ENCODE results near the gene MPP2.
"Not testable (repeated sequence)": the region's sequence is repeated elsewhere in the genome, so short reads cannot be mapped to it uniquely, and the experiment has no call there.

DNA sequence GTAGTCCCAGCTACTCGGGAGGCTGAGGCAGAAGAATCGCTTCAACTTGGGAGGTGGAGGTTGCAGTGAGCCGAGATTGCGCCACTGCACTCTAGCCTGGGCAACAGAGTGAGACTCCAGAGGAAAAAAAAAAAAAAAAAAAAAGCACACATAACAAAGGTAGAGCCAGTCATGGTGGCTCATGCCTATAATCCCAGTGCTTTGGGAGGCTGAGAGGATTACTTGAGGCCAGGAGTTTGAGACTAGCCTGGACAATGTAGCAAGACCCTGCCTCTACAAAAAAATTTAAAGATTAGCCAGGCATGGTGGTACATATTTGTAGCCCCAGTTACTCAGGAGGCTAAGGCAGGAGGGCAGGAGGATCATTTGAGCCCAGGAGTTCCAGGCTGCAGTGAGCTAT lies 12.8 kb downstream of the MPP2 start:
- TF ChIP-seq, protein P1, sequence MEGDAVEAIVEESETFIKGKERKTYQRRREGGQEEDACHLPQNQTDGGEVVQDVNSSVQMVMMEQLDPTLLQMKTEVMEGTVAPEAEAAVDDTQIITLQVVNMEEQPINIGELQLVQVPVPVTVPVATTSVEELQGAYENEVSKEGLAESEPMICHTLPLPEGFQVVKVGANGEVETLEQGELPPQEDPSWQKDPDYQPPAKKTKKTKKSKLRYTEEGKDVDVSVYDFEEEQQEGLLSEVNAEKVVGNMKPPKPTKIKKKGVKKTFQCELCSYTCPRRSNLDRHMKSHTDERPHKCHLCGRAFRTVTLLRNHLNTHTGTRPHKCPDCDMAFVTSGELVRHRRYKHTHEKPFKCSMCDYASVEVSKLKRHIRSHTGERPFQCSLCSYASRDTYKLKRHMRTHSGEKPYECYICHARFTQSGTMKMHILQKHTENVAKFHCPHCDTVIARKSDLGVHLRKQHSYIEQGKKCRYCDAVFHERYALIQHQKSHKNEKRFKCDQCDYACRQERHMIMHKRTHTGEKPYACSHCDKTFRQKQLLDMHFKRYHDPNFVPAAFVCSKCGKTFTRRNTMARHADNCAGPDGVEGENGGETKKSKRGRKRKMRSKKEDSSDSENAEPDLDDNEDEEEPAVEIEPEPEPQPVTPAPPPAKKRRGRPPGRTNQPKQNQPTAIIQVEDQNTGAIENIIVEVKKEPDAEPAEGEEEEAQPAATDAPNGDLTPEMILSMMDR (IDR thresholded peaks at IDR 0.05): not testable (repeated sequence)
- not testable (repeated sequence) for TF ChIP-seq POLR2A (IDR thresholded peaks at IDR 0.05)

Data from stomach (tissue), 4 donors.